Sigmoid colon (tissue), 7 donors: ENCODE measurements around the gene MYO5A. TPM values are rescaled to one million over a fixed set of nuclear protein-coding genes. Genes with fewer than 3 reads are reported as not detected.
"Not testable (repeated sequence)": the region's sequence is repeated elsewhere in the genome, so short reads cannot be mapped to it uniquely, and the experiment has no call there.

Experiments
- DNase-seq: peaks from one replicate; pipeline ENCODE4 v3.0.0-alpha.2; 2019
- H3K27ac ChIP-seq, 4 donors: fragments of 200-600 bp; sonication (generic); one replicate each; pipeline ENCODE4 v1.5.1; 2016 to 2019; ENCODE audit warnings: mild to moderate bottlenecking in 1 of 4
- H3K27me3 ChIP-seq, 3 donors: fragments of 200-600 bp; sonication (generic); one replicate each; pipeline ENCODE4 v1.5.1; 2019; ENCODE audit warnings: mild to moderate bottlenecking in 1 of 3
- H3K36me3 ChIP-seq, 4 donors: fragments of 200-600 bp; sonication (generic); one replicate each; pipeline ENCODE4 v1.5.1; 2016 to 2019
- H3K4me1 ChIP-seq, 4 donors: fragments of 200-600 bp; sonication (generic); one replicate each; pipeline ENCODE4 v1.5.1; 2017 to 2019
- H3K4me3 ChIP-seq, 4 donors: fragments of 200-600 bp; sonication (generic); one replicate each; pipeline ENCODE4 v1.5.1; 2017 to 2019; ENCODE audit warnings: mild to moderate bottlenecking in 2 of 4, moderate library complexity in 1 of 4
- H3K9me3 ChIP-seq, 4 donors: fragments of 200-600 bp in 3 of 4; sonication (generic) in 3 of 4; one replicate each; pipeline versions ENCODE4 v1.5.1 to v1.6.1; 2013 to 2019
- CTCF ChIP-seq, 4 experiments: fragments of 450-650 bp in 3 of 4; fragments of 200-600 bp in 1 of 4; IDR thresholded peaks; one replicate each; pipeline ENCODE4 v1.5.1; 2016 to 2019; ENCODE audit warnings: antibody characterized with exemption in 4 of 4, mild to moderate bottlenecking in 3 of 4, moderate library complexity in 2 of 4
- EP300 ChIP-seq, 4 donors: sonication (generic); formaldehyde crosslinking; IDR thresholded peaks; one replicate each; pipeline ENCODE4 v1.6.1; 2017; ENCODE audit warnings: antibody characterized with exemption in 4 of 4
- POLR2A ChIP-seq, 2 donors: fragments of 450-650 bp; IDR thresholded peaks; one replicate each; pipeline ENCODE4 v1.6.1; 2016; ENCODE audit warnings: antibody characterized with exemption in 2 of 2, mild to moderate bottlenecking in 2 of 2, moderate library complexity in 2 of 2
- POLR2AphosphoS5 ChIP-seq, 4 donors: sonication (generic); formaldehyde crosslinking; IDR thresholded peaks; one replicate each; pipeline ENCODE4 v1.6.1; 2017; ENCODE audit warnings: antibody characterized with exemption in 4 of 4
- WGBS, 2 donors: extraction: QIAGEN DNeasy Blood & Tissue Kit; methylation state at CpG; one replicate each; pipeline ENCODE4 v1.1.7; 2013; 5-methylcytosine and 5-hydroxymethylcytosine counted together
- intact Hi-C: fragments of 100-400 bp; cut with DNase I; formaldehyde crosslinking; loops from one replicate; pipeline ENCODE4 v1.15.1; 2023
- polyA plus RNA-seq, 3 donors: library from polyadenylated mRNA; stranded (reverse); fragments of 200-250 nt; gene quantifications; one replicate each; pipeline ENCODE4 v1.2.3, GENCODE V29; 2013
- total RNA-seq, 4 donors: library from RNA; depleted of rRNA; stranded (reverse); fragments of >200 nt; gene quantifications; one replicate each; pipeline ENCODE4 v1.1.0, GENCODE V29; 2016
- donor health status: healthy with polysubstance abuse.
- donor health status: Bipolar disorder and iron deficiency.
- donor health status: healthy.

Gene MYO5A
- total RNA-seq, result 10 to 100 TPM; 23.5 to 46.0 (median 26.3) TPM
- polyA plus RNA-seq, result 1 to 10 TPM; 2.1 to 6.5 (median 4.8) TPM

- peak within 1 kb of the TSS; percentile 83 to 89 (median 88) for H3K27ac ChIP-seq
- no peaks in the 10 kb centered on the region for H3K9me3 ChIP-seq
- TF ChIP-seq POLR2AphosphoS5 (IDR thresholded peaks at IDR 0.05), result peak in 1 of 4 donors; percentile 57
- TF ChIP-seq EP300 (IDR thresholded peaks at IDR 0.05), result no peak
- TF ChIP-seq CTCF (IDR thresholded peaks at IDR 0.05), result peak in 1 of 4 experiments; percentile 7
- no peak for TF ChIP-seq POLR2A (IDR thresholded peaks at IDR 0.05)
- peaks cover 0 to 20% (median 9%) of the 10 kb centered on the region in 4 donors for H3K4me1 ChIP-seq
- H3K4me3 ChIP-seq, result peak within 1 kb of the TSS; percentile 66 to 91 (median 81)
- 0% methylated on average over 103 of the region's 103 CpGs for WGBS, 2 donors
- no peaks in the 10 kb centered on the region for H3K27me3 ChIP-seq
- intact Hi-C loops, result loop anchor here (2.0 to 5.0 kb wide), 3 partner anchors 40 to 150 kb away; partner anchors contain the start of genes ARPP19 and ATOSA
- no peaks in the 10 kb centered on the region for H3K36me3 ChIP-seq
- peak; percentile 84 for DNase-seq
Observed at GRCh38 chr15:52528564-52529340, at the start of gene MYO5A. MYO5A (minus strand) TSS chr15:52528880; CDS start chr15:52528806, 74 bp downstream.

- no peak for DNase-seq
- Histone ChIP-seq H3K9me3 (no peaks in the 10 kb centered on the region), H3K27ac (no peak overlapping the region), H3K27me3 (no peaks in the 10 kb centered on the region), H3K4me3 (no peak overlapping the region), H3K36me3 (peaks cover 0 to 10% (median 0%) of the 10 kb centered on the region in 4 donors), H3K4me1 (no peaks in the 10 kb centered on the region)
- intact Hi-C loops, result no loop called here
- TF ChIP-seq EP300 (IDR thresholded peaks at IDR 0.05) (no peak), POLR2A (IDR thresholded peaks at IDR 0.05) (no peak), POLR2AphosphoS5 (IDR thresholded peaks at IDR 0.05) (no peak), CTCF (IDR thresholded peaks at IDR 0.05) (no peak)
- WGBS, 2 donors, result 95 to 98% methylated on average over 2 of the region's 2 CpGs
Observed at GRCh38 chr15:52576692-52577091, 48.0 kb upstream of the MYO5A start.

DNA sequence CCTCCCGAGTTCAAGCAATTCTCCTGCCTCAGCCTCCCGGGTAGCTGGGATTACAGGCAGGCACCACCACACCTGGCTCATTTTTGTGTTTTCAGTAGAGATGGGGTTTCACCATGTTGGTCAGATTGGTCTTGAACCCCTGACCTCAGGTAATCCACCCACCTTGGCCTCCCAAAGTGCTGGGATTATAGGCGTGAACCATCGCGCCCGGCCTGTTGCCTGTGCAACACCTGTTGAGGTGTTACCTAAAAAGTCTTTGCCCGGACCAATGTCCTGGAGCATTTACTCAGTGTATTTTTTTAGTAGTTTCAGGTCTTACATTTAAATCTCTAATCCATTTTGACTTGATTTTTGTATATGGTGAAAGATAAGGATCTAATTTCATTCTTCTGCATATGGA is 46.9 kb upstream of the MYO5A start:
- H3K4me1 ChIP-seq, H3K27me3 ChIP-seq, intact Hi-C loops, H3K27ac ChIP-seq, H3K4me3 ChIP-seq, H3K9me3 ChIP-seq, DNase-seq, H3K36me3 ChIP-seq: not testable (repeated sequence)
- WGBS, 2 donors, result 80 to 90% methylated on average over 7 of the region's 7 CpGs

GRCh38 chr15:52575072-52575471 is 46.4 kb upstream of the MYO5A start:
- H3K27me3 ChIP-seq, result no peaks in the 10 kb centered on the region
- H3K9me3 ChIP-seq, result no peaks in the 10 kb centered on the region
- H3K4me3 ChIP-seq, result no peak overlapping the region
- H3K27ac ChIP-seq, result no peak overlapping the region
- TF ChIP-seq EP300 (IDR thresholded peaks at IDR 0.05) (no peak), POLR2AphosphoS5 (IDR thresholded peaks at IDR 0.05) (no peak)
- no peaks in the 10 kb centered on the region for H3K36me3 ChIP-seq
- intact Hi-C loops, result no loop called here
- WGBS, 2 donors, result 98 to 99% methylated on average over 2 of the region's 2 CpGs
- H3K4me1 ChIP-seq, result no peaks in the 10 kb centered on the region
- no peak for DNase-seq

GRCh38 chr15:52574623-52575022 is 45.9 kb upstream of the MYO5A start:
- H3K9me3 ChIP-seq, H3K4me1 ChIP-seq, intact Hi-C loops, H3K27me3 ChIP-seq, H3K27ac ChIP-seq, H3K4me3 ChIP-seq, H3K36me3 ChIP-seq, DNase-seq: not testable (repeated sequence)
- 93 to 96% methylated on average over 3 of the region's 3 CpGs for WGBS, 2 donors

- Histone ChIP-seq H3K4me3 (peak within 1 kb of the TSS; percentile 61 to 85 (median 80)), H3K27ac (peak within 1 kb of the TSS; percentile 91 to 97 (median 96)), H3K9me3 (no peaks in the 10 kb centered on the region), H3K36me3 (no peaks in the 10 kb centered on the region), H3K27me3 (no peaks in the 10 kb centered on the region), H3K4me1 (peaks cover 0 to 43% (median 40%) of the 10 kb centered on the region in 4 donors)
- 6% methylated on average over 82 of the region's 82 CpGs for WGBS, 2 donors
- intact Hi-C loops, result loop anchor here (2.0 to 5.0 kb wide), 3 partner anchors 40 to 947 kb away; partner anchors contain the start of genes DMXL2 and MYO5A
- TF ChIP-seq CTCF (IDR thresholded peaks at IDR 0.05) (no peak), EP300 (IDR thresholded peaks at IDR 0.05) (no peak), POLR2A (IDR thresholded peaks at IDR 0.05) (peak; percentile 38 to 80), POLR2AphosphoS5 (IDR thresholded peaks at IDR 0.05) (peak; percentile 78 to 92 (median 86))
- DNase-seq, result peak; percentile 97
Observed at GRCh38 chr15:52568601-52569585, 40.2 kb upstream of the MYO5A start, which contains the start of gene ARPP19. ARPP19 (minus strand) TSS chr15:52569030; CDS start chr15:52568892, 138 bp downstream.
